ENCODE measurements around the gene RASGRF2.

Gene RASGRF2

GRCh38 chr5:81234299-81234698 lies 274.1 kb downstream of the RASGRF2 start:
- DNase-seq (ENCODE audit: insufficient read length, low spot score) (no peak), FAIRE-seq (no peak)
- no peak for TF ChIP-seq CTCF (IDR thresholded peaks at IDR 0.05; ENCODE audit: insufficient read depth, missing control alignments)

GRCh38 chr5:81234801-81235200 lies 274.6 kb downstream of the RASGRF2 start:
- no peak for FAIRE-seq
- TF ChIP-seq CTCF (IDR thresholded peaks at IDR 0.05; ENCODE audit: insufficient read depth, missing control alignments): no peak

GRCh38 chr5:81235287-81236072 lies 275.3 kb downstream of the RASGRF2 start:
- no peak for TF ChIP-seq CTCF (IDR thresholded peaks at IDR 0.05; ENCODE audit: insufficient read depth, missing control alignments)
- FAIRE-seq (no peak), DNase-seq (ENCODE audit: insufficient read length, low spot score) (no peak)

More at GRCh38 chr5:81234801-81235200, 274.6 kb downstream of the RASGRF2 start:
- DNase-seq (ENCODE audit: insufficient read length, low spot score): no peak

GRCh38 chr5:81238460-81238859 lies 278.3 kb downstream of the RASGRF2 start:
- no peak for TF ChIP-seq CTCF (IDR thresholded peaks at IDR 0.05; ENCODE audit: insufficient read depth, missing control alignments)
- DNase-seq (ENCODE audit: insufficient read length, low spot score) (no peak), FAIRE-seq (no peak)

GRCh38 chr5:81239613-81240012 lies 279.4 kb downstream of the RASGRF2 start:
- FAIRE-seq (no peak), DNase-seq (ENCODE audit: insufficient read length, low spot score) (no peak)
- no peak for TF ChIP-seq CTCF (IDR thresholded peaks at IDR 0.05; ENCODE audit: insufficient read depth, missing control alignments)

- no peak for DNase-seq (ENCODE audit: insufficient read length, low spot score)
- TF ChIP-seq CTCF (IDR thresholded peaks at IDR 0.05; ENCODE audit: insufficient read depth, missing control alignments): no peak
- FAIRE-seq: no peak
Observed at GRCh38 chr5:81241001-81241400, 280.8 kb downstream of the RASGRF2 start.

- FAIRE-seq: no peak
- no peak for TF ChIP-seq CTCF (IDR thresholded peaks at IDR 0.05; ENCODE audit: insufficient read depth, missing control alignments)
- no peak for DNase-seq (ENCODE audit: insufficient read length, low spot score)
Observed at GRCh38 chr5:81241961-81242648, 281.9 kb downstream of the RASGRF2 start.

Measured in D721Med (cell line).